ENCODE data around the gene CA10.
A peak's percentile ranks its signal among the peaks of the same experiment; 100 is the strongest.

The CA10 gene

GRCh38 chr17:52048137-52048898 lies 110.2 kb downstream of the CA10 start:
- DNase-seq (ENCODE audit: low read depth in 2 of 2): no peak

GRCh38 chr17:52047086-52047485 lies 111.4 kb downstream of the CA10 start:
- no peak for DNase-seq (ENCODE audit: low read depth in 2 of 2)

- no peak for DNase-seq (ENCODE audit: low read depth in 2 of 2)
Measured at GRCh38 chr17:52041123-52041617, 117.3 kb downstream of the CA10 start.

- DNase-seq (ENCODE audit: low read depth in 2 of 2): no peak
Measured at GRCh38 chr17:52036416-52036815, 122.1 kb downstream of the CA10 start.

GRCh38 chr17:52035336-52035915 lies 123.1 kb downstream of the CA10 start:
- DNase-seq (ENCODE audit: low read depth in 2 of 2): no peak

GRCh38 chr17:52032454-52032853 lies 126.1 kb downstream of the CA10 start:
- DNase-seq (ENCODE audit: low read depth in 2 of 2): no peak

- no peak for DNase-seq (ENCODE audit: low read depth in 2 of 2)
Measured at GRCh38 chr17:52030052-52030451, 128.5 kb downstream of the CA10 start.

GRCh38 chr17:52027620-52028295 lies 130.8 kb downstream of the CA10 start:
- peak; percentile 45 to 56 for DNase-seq (ENCODE audit: low read depth in 2 of 2)

- DNase-seq (ENCODE audit: low read depth in 2 of 2): no peak
Measured at GRCh38 chr17:52027081-52027480, 131.4 kb downstream of the CA10 start.

GRCh38 chr17:52026075-52026474 lies 132.4 kb downstream of the CA10 start:
- no peak for DNase-seq (ENCODE audit: low read depth in 2 of 2)

- DNase-seq (ENCODE audit: low read depth in 2 of 2): no peak
Measured at GRCh38 chr17:52025236-52025635, 133.3 kb downstream of the CA10 start.

GRCh38 chr17:52024300-52024870 lies 134.1 kb downstream of the CA10 start:
- peak in 1 of 2 experiments; percentile 28 for DNase-seq (ENCODE audit: low read depth in 2 of 2)

- no peak for DNase-seq (ENCODE audit: low read depth in 2 of 2)
Measured at GRCh38 chr17:52011064-52011463, 147.4 kb downstream of the CA10 start.

GRCh38 chr17:51999654-52000053 lies 158.9 kb downstream of the CA10 start:
- DNase-seq (ENCODE audit: low read depth in 2 of 2): no peak

- no peak for DNase-seq (ENCODE audit: low read depth in 2 of 2)
Measured at GRCh38 chr17:51997723-51998122, 160.8 kb downstream of the CA10 start.

- DNase-seq (ENCODE audit: low read depth in 2 of 2): no peak
Measured at GRCh38 chr17:51995797-51996403, 162.6 kb downstream of the CA10 start.

GRCh38 chr17:51992864-51993416 lies 165.6 kb downstream of the CA10 start:
- DNase-seq (ENCODE audit: low read depth in 2 of 2): no peak

- no peak for DNase-seq (ENCODE audit: low read depth in 2 of 2)
Measured at GRCh38 chr17:51971121-51971520, 187.4 kb downstream of the CA10 start.

- no peak for DNase-seq (ENCODE audit: low read depth in 2 of 2)
Measured at GRCh38 chr17:51961689-51962088, 196.8 kb downstream of the CA10 start.

- no peak for DNase-seq (ENCODE audit: low read depth in 2 of 2)
Measured at GRCh38 chr17:51957786-51958185, 200.7 kb downstream of the CA10 start.

GRCh38 chr17:51955245-51955644 lies 203.3 kb downstream of the CA10 start:
- no peak for DNase-seq (ENCODE audit: low read depth in 2 of 2)
